H1 (cell line): ENCODE results near the gene SSTR5. TPM values are rescaled to one million over a fixed set of nuclear protein-coding genes. Genes with fewer than 3 reads are reported as not detected.

Experiments used
- CTCF ChIA-PET: fragments of 300-600 bp; sonication (Branson Sonifier 250); formaldehyde crosslinking; loops from one replicate; lab custom pipeline; 2021; ENCODE audit not compliant: partially characterized antibody; lab: Charles Lee
- POLR2A ChIA-PET: fragments of 300-600 bp; sonication (Branson Sonifier 250); formaldehyde crosslinking; loops from one replicate; lab custom pipeline; 2021; ENCODE audit warnings: inconsistent platforms; ENCODE audit not compliant: partially characterized antibody; lab: Charles Lee
- DNase-seq, 2 experiments: peaks; one replicate each; pipeline versions ENCODE4 v3.0.0 to v3.0.0-alpha.2; 2010 to 2022; ENCODE audit warnings: low spot score in 2 of 2, low read depth in 1 of 2, mixed read lengths in 1 of 2
- FAIRE-seq: peaks from 2 replicates; lab custom pipeline; 2011; peaks lifted over from hg19 to GRCh38; lab: Jason Lieb, UNC
- H2AFZ ChIP-seq: 2 replicates; pipeline ENCODE4 v1.8.1; 2012; ENCODE audit warnings: low read length, inconsistent platforms
- H2AK5ac ChIP-seq: 2 replicates; pipeline ENCODE4 v1.6.1; 2013; ENCODE audit warnings: low read depth, low read length
- H2BK120ac ChIP-seq: replicated peaks from 2 replicates; pipeline ENCODE3; 2013; ENCODE audit warnings: low read depth, low read length, inconsistent platforms
- H2BK12ac ChIP-seq: 2 replicates; pipeline ENCODE4 v1.6.1; 2013; ENCODE audit warnings: low read depth, low read length
- H2BK15ac ChIP-seq: 2 replicates; pipeline ENCODE4 v1.6.1; 2013; ENCODE audit warnings: low read length
- H2BK20ac ChIP-seq: 2 replicates; pipeline ENCODE4 v1.6.1; 2013; ENCODE audit warnings: low read length
- H2BK5ac ChIP-seq: 2 replicates; pipeline ENCODE4 v1.6.1; 2013; ENCODE audit warnings: low read depth, low read length
- H3K14ac ChIP-seq: 2 replicates; pipeline ENCODE4 v1.6.1; 2013; ENCODE audit warnings: inconsistent platforms; ENCODE audit not compliant: insufficient read length
- H3K18ac ChIP-seq: 2 replicates; pipeline ENCODE4 v1.6.1; 2013; ENCODE audit warnings: low read length; ENCODE audit errors: extremely low read depth
- H3K23ac ChIP-seq: 2 replicates; pipeline ENCODE4 v1.6.1; 2013; ENCODE audit warnings: inconsistent platforms; ENCODE audit not compliant: insufficient read length
- H3K23me2 ChIP-seq: 2 replicates; pipeline ENCODE4 v1.6.1; 2013; ENCODE audit warnings: low read depth, low read length
- H3K27ac ChIP-seq: 2 replicates; pipeline ENCODE4 v1.6.1; 2011; ENCODE audit warnings: low read depth, low read length, inconsistent platforms
- H3K27me3 ChIP-seq, 4 experiments: replicated peaks in 1 of 4; 1 replicate in 1 of 4; 2 replicates in 3 of 4; pipeline versions ENCODE4 v1.6.1 to v1.8.1; 2011 to 2013; ENCODE audit warnings: low read length in 3 of 4, mild to moderate bottlenecking in 3 of 4, inconsistent platforms in 2 of 4, mixed read lengths in 2 of 4, moderate library complexity in 1 of 4; ENCODE audit not compliant: control insufficient read depth in 3 of 4, insufficient read depth in 3 of 4; ENCODE audit errors: extremely low read depth in 1 of 4
- H3K36me3 ChIP-seq, 4 experiments: 2 replicates each; pipeline versions ENCODE4 v1.6.1 to v1.8.1; 2011 to 2013; ENCODE audit warnings: mild to moderate bottlenecking in 4 of 4, low read length in 3 of 4, moderate library complexity in 2 of 4, control low read depth in 1 of 4, inconsistent platforms in 1 of 4; ENCODE audit not compliant: insufficient read depth in 4 of 4, control insufficient read depth in 2 of 4
- H3K4ac ChIP-seq: replicated peaks from 2 replicates; pipeline ENCODE3; 2013; ENCODE audit warnings: low read length, low read depth, mixed read lengths, inconsistent platforms; ENCODE audit not compliant: insufficient read length
- H3K4me1 ChIP-seq, 4 experiments: replicated peaks in 1 of 4; 1 replicate in 1 of 4; 2 replicates in 3 of 4; pipeline versions ENCODE4 v1.6.1 to v1.8.1; 2011 to 2013; ENCODE audit warnings: low read length in 3 of 4, inconsistent platforms in 2 of 4, mixed read lengths in 1 of 4; ENCODE audit not compliant: insufficient read depth in 4 of 4, control insufficient read depth in 3 of 4
- H3K4me2 ChIP-seq, 2 experiments: 2 replicates each; pipeline versions ENCODE4 v1.6.1 to v1.8.1; 2011 to 2013; ENCODE audit warnings: low read depth in 2 of 2, low read length in 2 of 2, control low read depth in 1 of 2, inconsistent platforms in 1 of 2, mild to moderate bottlenecking in 1 of 2; ENCODE audit not compliant: insufficient read depth in 1 of 2
- H3K4me3 ChIP-seq, 4 experiments: fragments of 200-600, 300-600 bp in 1 of 4; sonication (generic), shearing (Covaris generic), sonication (Bioruptor Twin) in 1 of 4; 2 replicates each; pipeline versions ENCODE4 v1.5.1 to v1.8.1; 2011 to 2016; ENCODE audit warnings: low read length in 4 of 4, low read depth in 3 of 4, control low read depth in 2 of 4, inconsistent platforms in 2 of 4, mild to moderate bottlenecking in 2 of 4, mixed read lengths in 1 of 4, moderate library complexity in 1 of 4; ENCODE audit not compliant: insufficient read depth in 2 of 4; ENCODE audit errors: extremely low read depth in 1 of 4
- H3K56ac ChIP-seq: replicated peaks from 2 replicates; pipeline ENCODE3; 2013; ENCODE audit warnings: low read depth, mild to moderate bottlenecking, mixed read lengths, low read length, inconsistent platforms; ENCODE audit not compliant: insufficient read length
- H3K79me1 ChIP-seq: 2 replicates; pipeline ENCODE4 v1.6.1; 2013; ENCODE audit warnings: low read depth, low read length, control low read depth
- H3K79me2 ChIP-seq, 2 experiments: 2 replicates each; pipeline versions ENCODE4 v1.6.1 to v1.8.1; 2012 to 2013; ENCODE audit warnings: low read length in 2 of 2, mild to moderate bottlenecking in 2 of 2, inconsistent platforms in 1 of 2; ENCODE audit not compliant: insufficient read depth in 2 of 2, control insufficient read depth in 1 of 2
- H3K9ac ChIP-seq, 4 experiments: replicated peaks in 1 of 4; 1 replicate in 1 of 4; 2 replicates in 3 of 4; pipeline versions ENCODE4 v1.6.1 to v1.8.1; 2011 to 2013; ENCODE audit warnings: low read depth in 3 of 4, low read length in 3 of 4, control low read depth in 2 of 4, mild to moderate bottlenecking in 2 of 4, moderate library complexity in 2 of 4, inconsistent platforms in 1 of 4; ENCODE audit errors: extremely low read depth in 1 of 4
- H3K9me3 ChIP-seq, 2 experiments: 2 replicates each; pipeline versions ENCODE4 v1.6.1 to v1.8.1; 2012 to 2013; ENCODE audit warnings: mild to moderate bottlenecking in 2 of 2, moderate library complexity in 2 of 2, control low read depth in 1 of 2, inconsistent platforms in 1 of 2, low read depth in 1 of 2, low read length in 1 of 2, mixed read lengths in 1 of 2; ENCODE audit not compliant: insufficient read depth in 2 of 2
- H4K20me1 ChIP-seq, 2 experiments: replicated peaks in 1 of 2; 2 replicates each; pipeline versions ENCODE3 to v1.8.1; 2011 to 2013; ENCODE audit warnings: inconsistent platforms in 2 of 2, low read length in 2 of 2, mild to moderate bottlenecking in 1 of 2; ENCODE audit not compliant: insufficient read depth in 2 of 2, control insufficient read depth in 1 of 2
- H4K5ac ChIP-seq: 2 replicates; pipeline ENCODE4 v1.6.1; 2013; ENCODE audit warnings: low read length, low read depth, mixed read lengths, inconsistent platforms; ENCODE audit not compliant: insufficient read length
- H4K8ac ChIP-seq: 2 replicates; pipeline ENCODE4 v1.8.0; 2013; ENCODE audit warnings: mild to moderate bottlenecking, moderate library complexity, low read length, inconsistent platforms; ENCODE audit not compliant: insufficient read depth; ENCODE audit errors: extremely low read depth
- H4K91ac ChIP-seq: replicated peaks from 2 replicates; pipeline ENCODE3; 2013; ENCODE audit warnings: low read length, mixed read lengths, inconsistent platforms; ENCODE audit not compliant: insufficient read length
- GABPA ChIP-seq: IDR thresholded peaks from 2 replicates; pipeline ENCODE4 v1.6.1; 2011; ENCODE audit warnings: mild to moderate bottlenecking, low read length, moderate library complexity, borderline replicate concordance; ENCODE audit not compliant: insufficient read depth
- POU5F1 ChIP-seq: IDR thresholded peaks from 2 replicates; pipeline ENCODE4 v1.6.1; 2011; ENCODE audit warnings: low read depth, mild to moderate bottlenecking, low read length, moderate library complexity
- WGBS, 2 experiments: shearing (Covaris generic) in 1 of 2; methylation state at CpG; one replicate each; pipeline versions ENCODE4 v1.1.6 to v1.1.7; 2013 to 2015; ENCODE audit warnings: low lambda C conversion rate in 2 of 2, mixed read lengths in 2 of 2, inconsistent platforms in 1 of 2, low coverage in 1 of 2, missing lambda C conversion rate in 1 of 2; ENCODE audit not compliant: insufficient replicate concordance in 2 of 2, insufficient coverage in 1 of 2, insufficient read length in 1 of 2; ENCODE audit errors: extremely low coverage in 1 of 2, missing lambda C conversion rate in 1 of 2; 5-methylcytosine and 5-hydroxymethylcytosine counted together
- polyA plus RNA-seq, 7 experiments: library from polyadenylated mRNA; depleted of rRNA in 3 of 7; stranded (reverse) in 5 of 7; unstranded in 2 of 7; fragments of >200 nt in 5 of 7; fragments of 200-250 nt in 2 of 7; gene quantifications; 1 replicate in 5 of 7; 2 replicates in 1 of 7; 4 replicates in 1 of 7; pipeline versions ENCODE4 v1.2.1 to v1.2.3, GENCODE V29; 2011 to 2013; ENCODE audit warnings: missing spikeins in 2 of 7, mixed read lengths in 2 of 7
- total RNA-seq: library from RNA; stranded (reverse); fragmentation: NEBNext Ultra II Directional; extraction: Animal tissue kit (Norgen Biotek cat#: 25700); gene quantifications from 2 replicates; pipeline ENCODE4 v1.2.1, GENCODE V29; 2021

The SSTR5 gene
- total and polyA plus RNA-seq, 2 of the 8 experiments (the other 6 are each of a cell fraction or from before 2014, with no cell fraction given) = 0.56 to 0.60 TPM

GRCh38 chr16:1096169-1097082 is 23.9 kb downstream of the SSTR5 start, which contains the start of gene C1QTNF8:
TSS of gene C1QTNF8 (minus strand) at chr16:1096244. CDS start at chr16:1094922, 1,322 bp downstream.
- Histone ChIP-seq H2BK5ac (no peak within 1 kb of the TSS), H3K18ac (no peak within 1 kb of the TSS), H3K23ac (no peak within 1 kb of the TSS), H3K56ac (no peak within 1 kb of the TSS), H3K27me3 (no peaks in the 10 kb centered on the region), H3K36me3 (no peaks in the 10 kb centered on the region), H2BK15ac (no peak within 1 kb of the TSS), H2BK12ac (0 out of 2 replicates have a peak within 1 kb of the TSS, but pooled peaks have one; percentile 27), H3K23me2 (no peaks in the 10 kb centered on the region), H4K8ac (peak within 1 kb of the TSS; percentile 14), H4K91ac (no peak within 1 kb of the TSS), H3K79me2 (no peaks in the 10 kb centered on the region), H3K9me3 (peaks cover 0 to 4% of the 10 kb centered on the region in 2 experiments; a peak in 1 of 4 replicates), H3K4me2 (no peak within 1 kb of the TSS), H3K4me1 (no peaks in the 10 kb centered on the region; a peak in 1 of 7 replicates), H2AK5ac (no peak within 1 kb of the TSS), H4K5ac (no peak within 1 kb of the TSS), H2BK120ac (no peak within 1 kb of the TSS), H3K4me3 (no peak within 1 kb of the TSS), H2AFZ (no peak within 1 kb of the TSS), H3K27ac (no peak within 1 kb of the TSS), H4K20me1 (peaks cover 0 to 2% of the 10 kb centered on the region in 2 experiments), H3K9ac (no peak within 1 kb of the TSS), H3K79me1 (no peaks in the 10 kb centered on the region), H2BK20ac (no peak within 1 kb of the TSS), H3K4ac (no peak within 1 kb of the TSS), H3K14ac (no peak within 1 kb of the TSS)
- DNase-seq (no peak), FAIRE-seq (no peak)
- ChIA-PET POLR2A (no interaction called here), CTCF (interaction anchor here (1.5 kb wide), 1 partner anchor 22 kb away, joined by 7 read pairs; no protein-coding TSS in a partner anchor)
- 90% methylated on average over 40 of the region's 55 CpGs; no CpG with 5 or more reads in 1 of the 2 experiments for WGBS, 2 experiments
- TF ChIP-seq POU5F1 (no peak), GABPA (peak; percentile 36; the same call in 1 of the 2 replicates)
